HG02759 (cell line): ENCODE data around the gene PPP1R3A.
"Not testable (repeated sequence)": the region's sequence is repeated elsewhere in the genome, so short reads cannot be mapped to it uniquely, and the experiment has no call there.

Source experiments
- ATAC-seq: cut with Tn5 transposase; IDR thresholded peaks from one replicate; pipeline ENCODE4 v1.9.1; 2021; ENCODE audit warnings: mild to moderate bottlenecking, moderate library complexity; ENCODE audit not compliant: unreplicated experiment

PPP1R3A gene

GRCh38 chr7:113918946-113919345, at the start of gene PPP1R3A:
PPP1R3A (minus strand) TSS chr7:113919009; CDS start chr7:113918996, 13 bp downstream.
- ATAC-seq: no peak

GRCh38 chr7:113963356-113963755, 44.5 kb upstream of the PPP1R3A start:
- ATAC-seq: no peak

GRCh38 chr7:113959910-113960309, 41.1 kb upstream of the PPP1R3A start:
- no peak for ATAC-seq

- ATAC-seq: no peak
Measured at GRCh38 chr7:113955157-113955556, 36.3 kb upstream of the PPP1R3A start.

- no peak for ATAC-seq
Measured at GRCh38 chr7:113953553-113953952, 34.7 kb upstream of the PPP1R3A start.

- no peak for ATAC-seq
Measured at GRCh38 chr7:113945018-113945938, 26.5 kb upstream of the PPP1R3A start.

GRCh38 chr7:113936982-113937381, 18.2 kb upstream of the PPP1R3A start:
- ATAC-seq: no peak

- ATAC-seq: no peak
Measured at GRCh38 chr7:113936535-113936934, 17.7 kb upstream of the PPP1R3A start.

GRCh38 chr7:113929389-113929788, 10.6 kb upstream of the PPP1R3A start:
- not testable (repeated sequence) for ATAC-seq

- ATAC-seq: no peak
Measured at GRCh38 chr7:113928112-113928511, 9.3 kb upstream of the PPP1R3A start.

- ATAC-seq: no peak
Measured at GRCh38 chr7:113922049-113922448, 3.2 kb upstream of the PPP1R3A start.

GRCh38 chr7:113921363-113921762, 2.6 kb upstream of the PPP1R3A start:
- ATAC-seq: no peak

GRCh38 chr7:113917840-113918239, 969 bp downstream of the PPP1R3A start:
- ATAC-seq: no peak

- ATAC-seq: no peak
Measured at GRCh38 chr7:113915956-113916355, 2.9 kb downstream of the PPP1R3A start.

GRCh38 chr7:113912876-113913275, 5.9 kb downstream of the PPP1R3A start:
- ATAC-seq: no peak

GRCh38 chr7:113907617-113908016, 11.2 kb downstream of the PPP1R3A start:
- ATAC-seq: no peak

- no peak for ATAC-seq
Measured at GRCh38 chr7:113904521-113904920, 14.3 kb downstream of the PPP1R3A start.

- ATAC-seq: no peak
Measured at GRCh38 chr7:113892818-113893217, 26.0 kb downstream of the PPP1R3A start.

GRCh38 chr7:113891828-113892227, 27.0 kb downstream of the PPP1R3A start:
- no peak for ATAC-seq

GRCh38 chr7:113891031-113891350, 27.8 kb downstream of the PPP1R3A start:
- ATAC-seq: no peak

- ATAC-seq: no peak
Measured at GRCh38 chr7:113890331-113891030, 28.3 kb downstream of the PPP1R3A start.

GRCh38 chr7:113883096-113883495, 35.7 kb downstream of the PPP1R3A start:
- no peak for ATAC-seq
